Upper lobe of right lung (tissue), 1 donor: ENCODE measurements around the gene SLC25A29. TPM values are rescaled to one million over a fixed set of nuclear protein-coding genes. Genes with fewer than 3 reads are reported as not detected.
A peak's percentile ranks its signal among the peaks of the same experiment; 100 is the strongest.

ENCODE experiments used
- ATAC-seq: fragments of 200-7000 bp; cut with Tn5 transposase; one replicate; pipeline ENCODE4 v1.9.1; 2020; ENCODE audit warnings: mild to moderate bottlenecking, moderate library complexity
- DNase-seq: peaks from one replicate; pipeline ENCODE4 v3.0.0-alpha.2; 2020
- H3K27ac ChIP-seq: fragments of 200-600 bp; one replicate; pipeline ENCODE4 v1.8.0; 2022
- H3K27me3 ChIP-seq: fragments of 200-600 bp; one replicate; pipeline ENCODE4 v1.8.0; 2022; ENCODE audit warnings: mild to moderate bottlenecking
- H3K36me3 ChIP-seq: fragments of 200-600 bp; one replicate; pipeline ENCODE4 v1.8.0; 2022
- H3K4me1 ChIP-seq: fragments of 200-600 bp; one replicate; pipeline ENCODE4 v1.8.0; 2022
- H3K4me3 ChIP-seq: fragments of 200-600 bp; one replicate; pipeline ENCODE4 v1.8.0; 2022; ENCODE audit warnings: mild to moderate bottlenecking
- H3K9me3 ChIP-seq: fragments of 200-600 bp; one replicate; pipeline ENCODE4 v1.8.0; 2022
- intact Hi-C: fragments of 100-400 bp; cut with DNase I; formaldehyde crosslinking; loops from one replicate; pipeline ENCODE4 v1.11.0; 2022
- microRNA-seq: library from miRNA; unstranded; fragments of <30 nt; microRNA quantifications from one replicate; pipeline ENCODE4 v1.2.0, GENCODE V29; 2020; ENCODE audit warnings: borderline microRNAs expressed
- total RNA-seq: library from RNA; stranded (reverse); fragmentation: NEBNext Ultra II Directional; extraction: Animal tissue kit (Norgen Biotek cat#: 25700); gene quantifications from one replicate; pipeline ENCODE4 v1.2.1, GENCODE V29; 2021
- TF ChIP-seq, protein P1 (sequence below): fragments of 200-600 bp; IDR thresholded peaks from one replicate; pipeline ENCODE4 v1.8.0; 2022; ENCODE audit warnings: antibody characterized with exemption
- donor health status: DM: no; HTN: yes; CAD: no; lungs with severe emphysema.

Gene SLC25A29
- total RNA-seq, 1 donor from 2014 or later: 104 TPM

DNA sequence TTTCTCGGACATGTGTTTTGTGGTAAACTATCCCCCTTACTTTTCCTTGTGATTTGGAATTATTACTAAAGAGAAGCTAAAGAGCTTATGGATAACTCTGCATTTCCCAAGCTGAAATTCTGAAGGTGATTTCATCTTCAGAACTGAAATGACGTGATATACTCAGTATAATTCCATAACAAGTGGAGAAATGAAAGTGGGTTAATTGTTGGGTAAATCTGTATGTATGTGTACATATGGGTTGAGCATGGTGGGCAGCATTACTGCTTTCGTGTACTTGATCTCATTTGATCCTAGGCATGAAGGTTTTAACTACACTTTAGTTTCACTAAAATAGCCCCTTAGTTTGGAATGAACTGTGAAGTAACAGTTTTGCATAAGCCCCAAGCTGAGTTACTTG, 63.2 kb downstream of the SLC25A29 start:
- DNase-seq (no peak), ATAC-seq (no peak)
- TF ChIP-seq, protein P1, sequence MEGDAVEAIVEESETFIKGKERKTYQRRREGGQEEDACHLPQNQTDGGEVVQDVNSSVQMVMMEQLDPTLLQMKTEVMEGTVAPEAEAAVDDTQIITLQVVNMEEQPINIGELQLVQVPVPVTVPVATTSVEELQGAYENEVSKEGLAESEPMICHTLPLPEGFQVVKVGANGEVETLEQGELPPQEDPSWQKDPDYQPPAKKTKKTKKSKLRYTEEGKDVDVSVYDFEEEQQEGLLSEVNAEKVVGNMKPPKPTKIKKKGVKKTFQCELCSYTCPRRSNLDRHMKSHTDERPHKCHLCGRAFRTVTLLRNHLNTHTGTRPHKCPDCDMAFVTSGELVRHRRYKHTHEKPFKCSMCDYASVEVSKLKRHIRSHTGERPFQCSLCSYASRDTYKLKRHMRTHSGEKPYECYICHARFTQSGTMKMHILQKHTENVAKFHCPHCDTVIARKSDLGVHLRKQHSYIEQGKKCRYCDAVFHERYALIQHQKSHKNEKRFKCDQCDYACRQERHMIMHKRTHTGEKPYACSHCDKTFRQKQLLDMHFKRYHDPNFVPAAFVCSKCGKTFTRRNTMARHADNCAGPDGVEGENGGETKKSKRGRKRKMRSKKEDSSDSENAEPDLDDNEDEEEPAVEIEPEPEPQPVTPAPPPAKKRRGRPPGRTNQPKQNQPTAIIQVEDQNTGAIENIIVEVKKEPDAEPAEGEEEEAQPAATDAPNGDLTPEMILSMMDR: no peak
- Histone ChIP-seq H3K4me1 (peaks cover 64% of the 10 kb centered on the region), H3K9me3 (no peaks in the 10 kb centered on the region), H3K27ac (no peak overlapping the region), H3K36me3 (no peaks in the 10 kb centered on the region), H3K4me3 (no peak overlapping the region), H3K27me3 (no peaks in the 10 kb centered on the region)
- intact Hi-C loops: no loop called here

DNA sequence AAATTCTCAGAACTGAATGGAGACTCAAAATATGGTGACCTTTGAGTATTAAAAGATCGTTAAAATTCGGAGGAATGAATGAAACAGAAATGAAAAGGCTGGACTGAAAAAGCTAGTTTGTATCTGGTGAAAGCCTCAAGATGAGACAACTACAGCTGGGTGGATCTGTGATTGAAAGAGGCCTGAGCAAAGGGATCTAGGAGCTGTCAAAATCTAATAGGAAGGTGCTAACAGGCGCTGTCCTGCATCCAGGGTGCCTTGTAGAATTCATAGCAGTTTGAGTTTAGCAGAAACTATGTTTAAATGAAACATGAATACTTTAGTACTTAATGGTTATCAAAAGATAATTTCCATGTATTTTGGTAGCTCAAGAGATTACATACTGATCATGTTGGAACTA, 65.0 kb downstream of the SLC25A29 start:
- ATAC-seq (no peak), DNase-seq (no peak)
- peak overlapping the region; percentile 77 for H3K27ac ChIP-seq
- peak overlapping the region; percentile 57 for H3K4me3 ChIP-seq
- no peaks in the 10 kb centered on the region for H3K27me3 ChIP-seq
- no peaks in the 10 kb centered on the region for H3K9me3 ChIP-seq
- TF ChIP-seq, protein P1: no peak
- no peaks in the 10 kb centered on the region for H3K36me3 ChIP-seq
- intact Hi-C loops: no loop called here
- peaks cover 61% of the 10 kb centered on the region for H3K4me1 ChIP-seq

Small RNA genes lying within 50 kb of the gene (microRNA-seq; reads per million reads assigned to microRNA genes)
- 49.5 reads per million, percentile 56 among the genes with 10 or more reads in this experiment for gene MIR345
- not detected for gene MIR6764

Other genes starting within 250 kb of the SLC25A29 start
- 206 TPM for gene EVL, start 241.0 kb downstream of the SLC25A29 start, total RNA-seq
- gene DEGS2, start 146.8 kb downstream of the SLC25A29 start, total RNA-seq: 1.7 TPM
- gene YY1, start 67.3 kb downstream of the SLC25A29 start, total RNA-seq: 69.4 TPM
- gene SLC25A47, start 16.9 kb upstream of the SLC25A29 start, total RNA-seq: not detected
- 7.9 TPM for gene WDR25, start 70.0 kb upstream of the SLC25A29 start, total RNA-seq